Liver (tissue), 9 donors: ENCODE results near the gene WDR26. TPM values are rescaled to one million over a fixed set of nuclear protein-coding genes. Genes with fewer than 3 reads are reported as not detected.

Experiments
- DNase-seq: peaks from one replicate; pipeline ENCODE4 v3.0.0-alpha.2; 2017; ENCODE audit warnings: low spot score
- H3K27ac ChIP-seq, 2 donors: one replicate each; pipeline ENCODE4 v1.7.0; 2013; ENCODE audit warnings: inconsistent platforms in 2 of 2, low read length in 2 of 2, control low read depth in 1 of 2, low read depth in 1 of 2, mild to moderate bottlenecking in 1 of 2
- H3K27me3 ChIP-seq, 4 donors: one replicate each; pipeline versions ENCODE4 v1.6.1 to v1.7.0; 2013; ENCODE audit warnings: low read length in 3 of 4, inconsistent platforms in 1 of 4, mild to moderate bottlenecking in 1 of 4, moderate library complexity in 1 of 4; ENCODE audit not compliant: control insufficient read depth in 4 of 4, insufficient read depth in 4 of 4
- H3K36me3 ChIP-seq, 4 donors: one replicate each; pipeline versions ENCODE4 v1.6.1 to v1.7.0; 2013; ENCODE audit warnings: low read length in 3 of 4, mild to moderate bottlenecking in 3 of 4, low read depth in 1 of 4, moderate library complexity in 1 of 4; ENCODE audit not compliant: control insufficient read depth in 4 of 4, insufficient read depth in 3 of 4
- H3K4me1 ChIP-seq, 4 donors: one replicate each; pipeline versions ENCODE4 v1.6.1 to v1.7.0; 2013; ENCODE audit warnings: low read length in 3 of 4, mild to moderate bottlenecking in 3 of 4, moderate library complexity in 1 of 4; ENCODE audit not compliant: control insufficient read depth in 4 of 4, insufficient read depth in 4 of 4
- H3K4me3 ChIP-seq, 3 donors: one replicate each; pipeline versions ENCODE4 v1.6.1 to v1.7.0; 2013; ENCODE audit warnings: low read length in 3 of 3, control low read depth in 1 of 3, low read depth in 1 of 3, mild to moderate bottlenecking in 1 of 3
- H3K9ac ChIP-seq, 2 donors: one replicate each; pipeline ENCODE4 v1.7.0; 2013; ENCODE audit warnings: low read length in 2 of 2, mild to moderate bottlenecking in 2 of 2, moderate library complexity in 2 of 2, control low read depth in 1 of 2, low read depth in 1 of 2
- H3K9me3 ChIP-seq, 4 donors: one replicate each; pipeline versions ENCODE4 v1.6.1 to v1.7.0; 2013; ENCODE audit warnings: low read length in 3 of 4; ENCODE audit not compliant: control insufficient read depth in 4 of 4
- EGR1 ChIP-seq, 2 donors: IDR thresholded peaks; 2 replicates each; pipeline ENCODE4 v1.6.1; 2016 to 2018; ENCODE audit warnings: antibody characterized with exemption in 2 of 2, low read depth in 2 of 2
- FOXA1 ChIP-seq: IDR thresholded peaks from 2 replicates; pipeline ENCODE4 v1.6.1; 2016; ENCODE audit warnings: antibody characterized with exemption
- FOXA2 ChIP-seq: IDR thresholded peaks from 2 replicates; pipeline ENCODE4 v1.6.1; 2016; ENCODE audit warnings: antibody characterized with exemption
- GABPA ChIP-seq, 2 donors: IDR thresholded peaks in 1 of 2; conservative IDR thresholded peaks in 1 of 2; 2 replicates each; pipeline ENCODE4 v1.6.1; 2016; ENCODE audit warnings: antibody characterized with exemption in 2 of 2, mild to moderate bottlenecking in 1 of 2, moderate library complexity in 1 of 2
- HNF4A ChIP-seq, 2 donors: conservative IDR thresholded peaks; 2 replicates each; pipeline ENCODE4 v1.6.1; 2016; ENCODE audit warnings: antibody characterized with exemption in 2 of 2, mild to moderate bottlenecking in 2 of 2
- HNF4G ChIP-seq: IDR thresholded peaks from 2 replicates; pipeline ENCODE4 v1.6.1; 2016; ENCODE audit warnings: antibody characterized with exemption
- JUND ChIP-seq, 2 donors: IDR thresholded peaks; 2 replicates each; pipeline ENCODE4 v1.6.1; 2016; ENCODE audit warnings: antibody characterized with exemption in 2 of 2
- NR2F2 ChIP-seq: IDR thresholded peaks from 2 replicates; pipeline ENCODE4 v1.6.1; 2016; ENCODE audit warnings: antibody characterized with exemption
- RAD21 ChIP-seq, 2 donors: IDR thresholded peaks; 2 replicates each; pipeline ENCODE4 v1.6.1; 2016; ENCODE audit warnings: antibody characterized with exemption in 2 of 2, mild to moderate bottlenecking in 2 of 2
- REST ChIP-seq: IDR thresholded peaks from 2 replicates; pipeline ENCODE4 v1.6.1; 2016; ENCODE audit warnings: antibody characterized with exemption, mild to moderate bottlenecking
- RXRA ChIP-seq, 2 donors: IDR thresholded peaks; 2 replicates each; pipeline ENCODE4 v1.6.1; 2017 to 2018; ENCODE audit warnings: antibody characterized with exemption in 2 of 2, mild to moderate bottlenecking in 1 of 2
- SP1 ChIP-seq: IDR thresholded peaks from 2 replicates; pipeline ENCODE4 v1.6.1; 2018; ENCODE audit warnings: antibody characterized with exemption, mild to moderate bottlenecking
- TAF1 ChIP-seq: conservative IDR thresholded peaks from 2 replicates; pipeline ENCODE4 v1.6.1; 2016; ENCODE audit warnings: antibody characterized with exemption, mild to moderate bottlenecking
- YY1 ChIP-seq: IDR thresholded peaks from 2 replicates; pipeline ENCODE4 v1.6.1; 2016; ENCODE audit warnings: antibody characterized with exemption, mild to moderate bottlenecking
- ZBTB33 ChIP-seq: IDR thresholded peaks from 2 replicates; pipeline ENCODE4 v1.6.1; 2016; ENCODE audit warnings: antibody characterized with exemption
- WGBS: extraction: QIAGEN DNeasy Blood & Tissue Kit; methylation state at CpG from one replicate; pipeline ENCODE4 v1.1.7; 2013; 5-methylcytosine and 5-hydroxymethylcytosine counted together
- polyA plus RNA-seq, 2 donors: library from polyadenylated mRNA; stranded (reverse) in 1 of 2; unstranded in 1 of 2; fragments of 200-250 nt in 1 of 2; fragments of >200 nt in 1 of 2; fragmentation: Nextera tagmentation in 1 of 2; extraction: Ambion mirVana in 1 of 2; gene quantifications; one replicate each; pipeline versions ENCODE4 v1.2.1 to v1.2.3, GENCODE V29; 2013 to 2015
- total RNA-seq, 2 donors: library from RNA; depleted of rRNA; stranded (reverse); fragments of >200 nt; gene quantifications; one replicate each; pipeline ENCODE4 v1.2.3, GENCODE V29; 2014
- TF ChIP-seq, protein P1 (sequence below): IDR thresholded peaks from 2 replicates; pipeline ENCODE4 v1.6.1; 2016; ENCODE audit warnings: antibody characterized with exemption
- TF ChIP-seq, protein P2 (sequence below): fragments of 150-350 bp; IDR thresholded peaks from 2 replicates; pipeline ENCODE4 v1.5.1; 2017; ENCODE audit warnings: improper control_type of control experiment, low read depth, low read length; ENCODE audit not compliant: missing input control
- TF ChIP-seq, protein P3 (sequence below): IDR thresholded peaks from 2 replicates; pipeline ENCODE4 v1.6.1; 2016; ENCODE audit warnings: antibody characterized with exemption
- donor health status: healthy.
- donor health status: healthy.
- donor health status: healthy.
- donor health status: healthy.
- donor health status: healthy.

The WDR26 gene
- total and polyA plus RNA-seq, 4 donors = 9.4 to 119 (median 34.9) TPM

DNA sequence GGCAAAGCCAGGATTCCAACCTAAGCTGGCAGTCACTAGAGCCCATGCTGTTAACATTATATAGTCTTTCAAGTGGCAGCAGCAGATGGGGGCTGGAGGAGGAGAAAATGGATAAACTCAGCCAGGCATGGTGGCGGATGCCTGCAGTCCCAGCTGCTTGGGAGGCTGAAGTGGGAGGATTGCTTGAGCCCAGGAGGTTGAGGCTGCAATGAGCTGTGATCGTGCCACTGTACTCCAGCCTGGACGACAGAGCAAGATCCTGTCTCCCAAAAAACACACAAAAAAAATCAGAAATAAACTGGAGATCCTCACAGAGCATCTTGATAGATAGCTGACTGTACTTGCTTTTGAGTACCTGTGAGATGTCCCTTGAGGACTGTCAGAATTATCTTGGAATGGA, 13.4 kb upstream of the WDR26 start:
- no peak overlapping the region for H3K4me3 ChIP-seq
- TF ChIP-seq TAF1 (no peak), ZBTB33 (no peak), JUND (IDR thresholded peaks at IDR 0.05) (no peak), FOXA1 (no peak)
- TF ChIP-seq, protein P1, sequence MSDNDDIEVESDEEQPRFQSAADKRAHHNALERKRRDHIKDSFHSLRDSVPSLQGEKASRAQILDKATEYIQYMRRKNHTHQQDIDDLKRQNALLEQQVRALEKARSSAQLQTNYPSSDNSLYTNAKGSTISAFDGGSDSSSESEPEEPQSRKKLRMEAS = no peak
- TF ChIP-seq, protein P2, sequence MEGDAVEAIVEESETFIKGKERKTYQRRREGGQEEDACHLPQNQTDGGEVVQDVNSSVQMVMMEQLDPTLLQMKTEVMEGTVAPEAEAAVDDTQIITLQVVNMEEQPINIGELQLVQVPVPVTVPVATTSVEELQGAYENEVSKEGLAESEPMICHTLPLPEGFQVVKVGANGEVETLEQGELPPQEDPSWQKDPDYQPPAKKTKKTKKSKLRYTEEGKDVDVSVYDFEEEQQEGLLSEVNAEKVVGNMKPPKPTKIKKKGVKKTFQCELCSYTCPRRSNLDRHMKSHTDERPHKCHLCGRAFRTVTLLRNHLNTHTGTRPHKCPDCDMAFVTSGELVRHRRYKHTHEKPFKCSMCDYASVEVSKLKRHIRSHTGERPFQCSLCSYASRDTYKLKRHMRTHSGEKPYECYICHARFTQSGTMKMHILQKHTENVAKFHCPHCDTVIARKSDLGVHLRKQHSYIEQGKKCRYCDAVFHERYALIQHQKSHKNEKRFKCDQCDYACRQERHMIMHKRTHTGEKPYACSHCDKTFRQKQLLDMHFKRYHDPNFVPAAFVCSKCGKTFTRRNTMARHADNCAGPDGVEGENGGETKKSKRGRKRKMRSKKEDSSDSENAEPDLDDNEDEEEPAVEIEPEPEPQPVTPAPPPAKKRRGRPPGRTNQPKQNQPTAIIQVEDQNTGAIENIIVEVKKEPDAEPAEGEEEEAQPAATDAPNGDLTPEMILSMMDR = no peak
- H3K4me1 ChIP-seq = no peaks in the 10 kb centered on the region
- no peak overlapping the region for H3K9ac ChIP-seq
- no peak overlapping the region for H3K27ac ChIP-seq
- 96% methylated on average over 3 of the region's 3 CpGs for WGBS
- no peaks in the 10 kb centered on the region for H3K36me3 ChIP-seq
- no peak for DNase-seq
- H3K9me3 ChIP-seq = no peaks in the 10 kb centered on the region
- no peaks in the 10 kb centered on the region for H3K27me3 ChIP-seq

DNA sequence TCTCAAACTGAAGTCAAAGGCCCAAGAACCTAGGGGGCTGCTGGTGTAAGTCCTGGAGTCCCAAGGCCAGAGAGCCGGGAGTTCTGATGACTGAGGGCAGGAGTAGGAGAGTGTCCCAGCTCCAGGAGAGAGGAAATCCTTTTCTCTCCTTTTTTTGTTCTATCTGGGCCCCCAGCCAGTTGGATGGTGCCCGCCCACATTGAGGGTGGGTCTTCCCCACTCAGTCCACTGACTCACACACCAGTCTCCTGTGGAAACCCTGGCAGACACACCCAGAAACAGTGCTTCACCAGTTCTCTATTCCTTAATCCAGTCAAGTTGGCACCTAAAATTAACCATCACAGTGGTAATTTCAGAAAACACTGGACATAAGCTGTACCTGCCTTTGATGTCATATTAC, 12.7 kb upstream of the WDR26 start:
- Histone ChIP-seq H3K4me1 (no peaks in the 10 kb centered on the region), H3K4me3 (no peak overlapping the region), H3K9me3 (no peaks in the 10 kb centered on the region), H3K9ac (no peak overlapping the region), H3K27me3 (no peaks in the 10 kb centered on the region), H3K27ac (no peak overlapping the region), H3K36me3 (no peaks in the 10 kb centered on the region)
- no peak for DNase-seq
- TF ChIP-seq REST (no peak), RXRA (IDR thresholded peaks at IDR 0.05) (no peak), TAF1 (no peak), GABPA (IDR thresholded peaks at IDR 0.05 in 1 of 2, conservative IDR thresholded peaks at IDR 0.05 in 1 of 2) (no peak), FOXA1 (no peak), HNF4G (no peak), FOXA2 (no peak), YY1 (no peak), NR2F2 (no peak), HNF4A (conservative IDR thresholded peaks at IDR 0.05) (no peak), EGR1 (IDR thresholded peaks at IDR 0.05; ENCODE audit: low read depth in 2 of 2) (no peak), SP1 (no peak), ZBTB33 (no peak), JUND (IDR thresholded peaks at IDR 0.05) (no peak), RAD21 (IDR thresholded peaks at IDR 0.05) (no peak)
- TF ChIP-seq, protein P1 = no peak
- TF ChIP-seq, protein P2 = no peak
- TF ChIP-seq, protein P3, sequence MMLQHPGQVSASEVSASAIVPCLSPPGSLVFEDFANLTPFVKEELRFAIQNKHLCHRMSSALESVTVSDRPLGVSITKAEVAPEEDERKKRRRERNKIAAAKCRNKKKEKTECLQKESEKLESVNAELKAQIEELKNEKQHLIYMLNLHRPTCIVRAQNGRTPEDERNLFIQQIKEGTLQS = no peak
- 79% methylated on average over 2 of the region's 2 CpGs for WGBS
